ENCODE data around the gene FYCO1.

The FYCO1 gene

GRCh38 chr3:45960289-45960688 is 35.3 kb downstream of the FYCO1 start:
- TF ChIP-seq RAD21 (IDR thresholded peaks at IDR 0.05; ENCODE audit: low read depth) (no peak), FOXM1 (IDR thresholded peaks at IDR 0.05; ENCODE audit: borderline replicate concordance, low read depth) (no peak), YY1 (IDR thresholded peaks at IDR 0.05; ENCODE audit: low read depth) (no peak), EP300 (IDR thresholded peaks at IDR 0.05; ENCODE audit: borderline replicate concordance) (no peak), MAX (IDR thresholded peaks at IDR 0.05) (no peak), TEAD4 (IDR thresholded peaks at IDR 0.05) (no peak), ZBTB7A (IDR thresholded peaks at IDR 0.05; ENCODE audit: low read depth) (no peak), CEBPB (IDR thresholded peaks at IDR 0.05) (no peak), NFIC (IDR thresholded peaks at IDR 0.05) (no peak), CREB1 (IDR thresholded peaks at IDR 0.05; ENCODE audit: low read depth) (no peak), EGR1 (IDR thresholded peaks at IDR 0.05) (no peak), TCF12 (IDR thresholded peaks at IDR 0.05; ENCODE audit: low read depth) (no peak), REST (IDR thresholded peaks at IDR 0.05; ENCODE audit: low read depth) (no peak), TAF1 (IDR thresholded peaks at IDR 0.05; ENCODE audit: low read depth) (no peak), USF1 (IDR thresholded peaks at IDR 0.05) (no peak)

GRCh38 chr3:45959201-45959600 is 36.4 kb downstream of the FYCO1 start:
- TF ChIP-seq EGR1 (IDR thresholded peaks at IDR 0.05) (no peak), MAX (IDR thresholded peaks at IDR 0.05) (no peak), CREB1 (IDR thresholded peaks at IDR 0.05; ENCODE audit: low read depth) (no peak), EP300 (IDR thresholded peaks at IDR 0.05; ENCODE audit: borderline replicate concordance) (no peak), FOXM1 (IDR thresholded peaks at IDR 0.05; ENCODE audit: borderline replicate concordance, low read depth) (no peak), RAD21 (IDR thresholded peaks at IDR 0.05; ENCODE audit: low read depth) (no peak), CEBPB (IDR thresholded peaks at IDR 0.05) (no peak), TAF1 (IDR thresholded peaks at IDR 0.05; ENCODE audit: low read depth) (no peak), YY1 (IDR thresholded peaks at IDR 0.05; ENCODE audit: low read depth) (no peak), TCF12 (IDR thresholded peaks at IDR 0.05; ENCODE audit: low read depth) (no peak), USF1 (IDR thresholded peaks at IDR 0.05) (no peak), TEAD4 (IDR thresholded peaks at IDR 0.05) (no peak), NFIC (IDR thresholded peaks at IDR 0.05) (no peak), ZBTB7A (IDR thresholded peaks at IDR 0.05; ENCODE audit: low read depth) (no peak), REST (IDR thresholded peaks at IDR 0.05; ENCODE audit: low read depth) (no peak)

- no peak for TF ChIP-seq RAD21 (IDR thresholded peaks at IDR 0.05; ENCODE audit: low read depth)
- no peak for TF ChIP-seq EP300 (IDR thresholded peaks at IDR 0.05; ENCODE audit: borderline replicate concordance)
- TF ChIP-seq NFIC (IDR thresholded peaks at IDR 0.05), result no peak
- TF ChIP-seq TCF12 (IDR thresholded peaks at IDR 0.05; ENCODE audit: low read depth), result no peak
Observed at GRCh38 chr3:45958321-45958791, 37.3 kb downstream of the FYCO1 start.

GRCh38 chr3:45957586-45957985 is 38.0 kb downstream of the FYCO1 start:
- TF ChIP-seq EGR1 (IDR thresholded peaks at IDR 0.05) (no peak), TCF12 (IDR thresholded peaks at IDR 0.05; ENCODE audit: low read depth) (no peak), NFIC (IDR thresholded peaks at IDR 0.05) (no peak)

- TF ChIP-seq NFIC (IDR thresholded peaks at IDR 0.05) (no peak), YY1 (IDR thresholded peaks at IDR 0.05; ENCODE audit: low read depth) (no peak), TEAD4 (IDR thresholded peaks at IDR 0.05) (no peak)
Observed at GRCh38 chr3:45955706-45956105, 39.9 kb downstream of the FYCO1 start.

- no peak for TF ChIP-seq USF1 (IDR thresholded peaks at IDR 0.05)
- TF ChIP-seq ZBTB7A (IDR thresholded peaks at IDR 0.05; ENCODE audit: low read depth), result no peak
- TF ChIP-seq RAD21 (IDR thresholded peaks at IDR 0.05; ENCODE audit: low read depth), result no peak
- no peak for TF ChIP-seq TCF12 (IDR thresholded peaks at IDR 0.05; ENCODE audit: low read depth)
- TF ChIP-seq CEBPB (IDR thresholded peaks at IDR 0.05), result no peak
- TF ChIP-seq FOXM1 (IDR thresholded peaks at IDR 0.05; ENCODE audit: borderline replicate concordance, low read depth), result no peak
- TF ChIP-seq MAX (IDR thresholded peaks at IDR 0.05), result no peak
- no peak for TF ChIP-seq EGR1 (IDR thresholded peaks at IDR 0.05)
- no peak for TF ChIP-seq NFIC (IDR thresholded peaks at IDR 0.05)
- TF ChIP-seq REST (IDR thresholded peaks at IDR 0.05; ENCODE audit: low read depth), result no peak
- TF ChIP-seq TEAD4 (IDR thresholded peaks at IDR 0.05), result no peak
- TF ChIP-seq CREB1 (IDR thresholded peaks at IDR 0.05; ENCODE audit: low read depth), result no peak
- TF ChIP-seq YY1 (IDR thresholded peaks at IDR 0.05; ENCODE audit: low read depth), result no peak
- TF ChIP-seq TAF1 (IDR thresholded peaks at IDR 0.05; ENCODE audit: low read depth), result no peak
- no peak for TF ChIP-seq EP300 (IDR thresholded peaks at IDR 0.05; ENCODE audit: borderline replicate concordance)
Observed at GRCh38 chr3:45955017-45955647, 40.5 kb downstream of the FYCO1 start.
